Nephron progenitor cell (in vitro differentiated cells): ENCODE data around the gene IL20.

ENCODE experiments used
- DNase-seq: peaks from one replicate; pipeline ENCODE4 v3.0.0; 2021
- H3K27ac Mint-ChIP-seq: 2 replicates; pipeline ENCODE4 v1.8.0; 2021; ENCODE audit warnings: mild to moderate bottlenecking, moderate library complexity, mixed read lengths
- H3K27me3 Mint-ChIP-seq: 2 replicates; pipeline ENCODE4 v1.8.0; 2021; ENCODE audit warnings: mild to moderate bottlenecking, low read depth, mixed read lengths; ENCODE audit not compliant: poor library complexity
- H3K36me3 Mint-ChIP-seq: 2 replicates; pipeline ENCODE4 v1.8.0; 2021; ENCODE audit warnings: low read depth, mixed read lengths
- H3K4me1 Mint-ChIP-seq: 2 replicates; pipeline ENCODE4 v1.8.0; 2021; ENCODE audit warnings: mixed read lengths
- H3K4me3 Mint-ChIP-seq: 2 replicates; pipeline ENCODE4 v1.8.0; 2021; ENCODE audit warnings: mild to moderate bottlenecking, moderate library complexity, mixed read lengths
- H3K9me3 Mint-ChIP-seq: 2 replicates; pipeline ENCODE4 v1.8.0; 2021; ENCODE audit warnings: mild to moderate bottlenecking, moderate library complexity, mixed read lengths
- CTCF ChIP-seq: fragments of 200-600 bp; sonication (generic); IDR thresholded peaks from 2 replicates; pipeline ENCODE4 v1.5.0; 2021; ENCODE audit warnings: antibody characterized with exemption

The IL20 gene

GRCh38 chr1:206902702-206903101 is 37.3 kb downstream of the IL20 start:
- H3K4me1 Mint-ChIP-seq, result peaks cover 13% of the 10 kb centered on the region
- TF ChIP-seq CTCF, result no peak
- peaks cover 40% of the 10 kb centered on the region for H3K27me3 Mint-ChIP-seq
- no peaks in the 10 kb centered on the region for H3K9me3 Mint-ChIP-seq
- no peak overlapping the region for H3K27ac Mint-ChIP-seq
- no peak for DNase-seq
- no peaks in the 10 kb centered on the region for H3K36me3 Mint-ChIP-seq
- H3K4me3 Mint-ChIP-seq, result no peak overlapping the region

GRCh38 chr1:206903687-206904086 is 38.3 kb downstream of the IL20 start:
- H3K4me3 Mint-ChIP-seq, result no peak overlapping the region
- no peak for TF ChIP-seq CTCF
- H3K27ac Mint-ChIP-seq, result no peak overlapping the region
- H3K27me3 Mint-ChIP-seq, result peaks cover 50% of the 10 kb centered on the region
- DNase-seq, result no peak
- H3K9me3 Mint-ChIP-seq, result no peaks in the 10 kb centered on the region
- peaks cover 11% of the 10 kb centered on the region for H3K4me1 Mint-ChIP-seq
- no peaks in the 10 kb centered on the region for H3K36me3 Mint-ChIP-seq

GRCh38 chr1:206904423-206905142 is 39.2 kb downstream of the IL20 start:
- Mint-ChIP-seq H3K4me3 (no peak overlapping the region), H3K36me3 (no peaks in the 10 kb centered on the region), H3K27ac (no peak overlapping the region), H3K27me3 (peaks cover 55% of the 10 kb centered on the region), H3K4me1 (peaks cover 13% of the 10 kb centered on the region), H3K9me3 (no peaks in the 10 kb centered on the region)
- no peak for TF ChIP-seq CTCF
- DNase-seq, result no peak

- no peak for TF ChIP-seq CTCF
- Mint-ChIP-seq H3K4me3 (no peak overlapping the region), H3K27ac (no peak overlapping the region), H3K27me3 (peaks cover 60% of the 10 kb centered on the region), H3K36me3 (no peaks in the 10 kb centered on the region), H3K4me1 (peaks cover 13% of the 10 kb centered on the region), H3K9me3 (no peaks in the 10 kb centered on the region)
- DNase-seq, result no peak
Measured at GRCh38 chr1:206905295-206906164, 40.1 kb downstream of the IL20 start.

GRCh38 chr1:206907304-206907991 is 42.0 kb downstream of the IL20 start:
- H3K36me3 Mint-ChIP-seq, result no peaks in the 10 kb centered on the region
- H3K4me1 Mint-ChIP-seq, result peaks cover 13% of the 10 kb centered on the region
- TF ChIP-seq CTCF, result peak; percentile 28
- H3K27ac Mint-ChIP-seq, result no peak overlapping the region
- peaks cover 69% of the 10 kb centered on the region for H3K27me3 Mint-ChIP-seq
- H3K9me3 Mint-ChIP-seq, result no peaks in the 10 kb centered on the region
- peak overlapping the region; percentile 73 for H3K4me3 Mint-ChIP-seq
- peak; percentile 40 for DNase-seq
